Testis (tissue), 2 donors: Measurements from ENCODE around the gene SLC6A2.

Experiments used
- POLR2A ChIP-seq: fragments of 450-650 bp; IDR thresholded peaks from one replicate; pipeline ENCODE4 v1.6.1; 2017; ENCODE audit warnings: antibody characterized with exemption, mild to moderate bottlenecking, moderate library complexity
- TF ChIP-seq, protein P1 (sequence below), 3 experiments: fragments of 450-650 bp in 2 of 3; fragments of 200-600 bp in 1 of 3; sonication (generic) in 1 of 3; IDR thresholded peaks; one replicate each; pipeline ENCODE4 v1.5.1; 2016 to 2019; ENCODE audit warnings: antibody characterized with exemption in 3 of 3, mild to moderate bottlenecking in 2 of 3, moderate library complexity in 1 of 3

DNA sequence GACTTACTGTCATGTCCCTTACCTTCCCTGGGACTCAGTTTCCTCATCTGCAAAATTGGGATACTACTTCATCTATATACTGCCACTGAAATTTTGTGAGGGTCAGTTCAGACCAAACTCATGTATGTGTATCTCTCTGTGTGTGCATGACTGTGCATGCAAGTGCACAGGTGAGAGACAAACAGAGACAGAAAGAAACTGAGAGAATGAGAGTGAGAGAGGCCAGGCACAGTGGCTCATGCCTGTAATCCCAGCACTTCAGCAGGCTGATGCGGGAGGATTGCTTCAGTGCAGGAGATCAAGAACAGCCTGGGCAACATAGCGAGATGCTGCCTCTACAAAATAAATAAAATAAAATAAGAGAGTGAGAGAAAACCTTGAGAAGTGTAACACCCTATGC lies 32.1 kb upstream of the SLC6A2 start:
- TF ChIP-seq, protein P1, sequence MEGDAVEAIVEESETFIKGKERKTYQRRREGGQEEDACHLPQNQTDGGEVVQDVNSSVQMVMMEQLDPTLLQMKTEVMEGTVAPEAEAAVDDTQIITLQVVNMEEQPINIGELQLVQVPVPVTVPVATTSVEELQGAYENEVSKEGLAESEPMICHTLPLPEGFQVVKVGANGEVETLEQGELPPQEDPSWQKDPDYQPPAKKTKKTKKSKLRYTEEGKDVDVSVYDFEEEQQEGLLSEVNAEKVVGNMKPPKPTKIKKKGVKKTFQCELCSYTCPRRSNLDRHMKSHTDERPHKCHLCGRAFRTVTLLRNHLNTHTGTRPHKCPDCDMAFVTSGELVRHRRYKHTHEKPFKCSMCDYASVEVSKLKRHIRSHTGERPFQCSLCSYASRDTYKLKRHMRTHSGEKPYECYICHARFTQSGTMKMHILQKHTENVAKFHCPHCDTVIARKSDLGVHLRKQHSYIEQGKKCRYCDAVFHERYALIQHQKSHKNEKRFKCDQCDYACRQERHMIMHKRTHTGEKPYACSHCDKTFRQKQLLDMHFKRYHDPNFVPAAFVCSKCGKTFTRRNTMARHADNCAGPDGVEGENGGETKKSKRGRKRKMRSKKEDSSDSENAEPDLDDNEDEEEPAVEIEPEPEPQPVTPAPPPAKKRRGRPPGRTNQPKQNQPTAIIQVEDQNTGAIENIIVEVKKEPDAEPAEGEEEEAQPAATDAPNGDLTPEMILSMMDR (IDR thresholded peaks at IDR 0.05), result no peak
- no peak for TF ChIP-seq POLR2A
